ENCODE data around the gene SLC10A6. TPM values are rescaled to one million over a fixed set of nuclear protein-coding genes. Genes with fewer than 3 reads are reported as not detected.

The SLC10A6 gene
- polyA plus RNA-seq, 12 donors: 0.11 to 0.30 (median 0.20) TPM; not detected in 6

DNA sequence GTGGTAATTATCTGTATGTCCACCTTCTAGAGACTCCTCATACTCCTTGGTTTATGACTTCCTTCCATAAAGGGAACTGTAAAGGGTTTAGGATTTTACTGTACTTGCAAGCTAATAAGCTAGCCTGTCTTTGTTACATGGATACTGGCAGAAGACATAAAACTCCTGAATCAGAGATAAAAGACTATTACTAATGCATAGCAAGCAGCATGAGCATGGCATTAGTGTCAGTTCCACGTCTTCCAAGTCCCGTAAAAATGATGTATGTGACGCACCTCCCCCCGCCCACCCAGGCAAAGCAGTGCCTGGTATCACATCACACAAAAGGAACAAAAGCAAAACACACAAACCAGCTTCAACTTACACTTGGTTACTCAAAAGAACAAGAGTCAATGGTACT, 71.0 kb downstream of the SLC10A6 start:
- no peak for DNase-seq

DNA sequence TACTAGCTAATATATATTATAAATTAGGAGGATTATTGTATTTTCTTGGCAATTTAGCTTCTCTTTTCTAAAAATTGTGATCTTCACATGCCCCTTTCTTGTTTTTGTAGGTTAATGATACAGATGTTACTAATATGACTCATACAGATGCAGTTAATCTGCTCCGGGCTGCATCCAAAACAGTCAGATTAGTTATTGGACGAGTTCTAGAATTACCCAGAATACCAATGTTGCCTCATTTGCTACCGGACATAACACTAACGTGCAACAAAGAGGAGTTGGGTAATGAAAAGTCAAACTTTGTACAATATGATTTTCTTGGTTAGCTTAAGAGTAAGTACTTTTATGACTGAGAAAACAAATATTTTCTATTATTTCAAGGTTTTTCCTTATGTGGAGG, 74.1 kb downstream of the SLC10A6 start:
- DNase-seq: no peak

Other genes with a start within 250 kb of the SLC10A6 start
- under 1 TPM in 4 of 12 donors, not detected in 8; 0.22 to 0.91 (median 0.30) TPM for gene C4orf36, start 43.0 kb upstream of the SLC10A6 start, polyA plus RNA-seq (ENCODE audit: insufficient read length in 12 of 12)
- gene AFF1, start 85.6 kb upstream of the SLC10A6 start, polyA plus RNA-seq (ENCODE audit: insufficient read length in 12 of 12): 10 to 100 TPM in 11 of 12 donors, not detected in 1; 12.8 to 36.0 (median 23.1) TPM